DND-41 (cell line): ENCODE data around the gene DTX1.

ENCODE experiments used
- EZH2 ChIP-seq: IDR thresholded peaks from 3 replicates; pipeline ENCODE4 v1.6.1; 2012; ENCODE audit warnings: borderline replicate concordance, low read depth, mild to moderate bottlenecking, moderate library complexity, low read length, inconsistent platforms; ENCODE audit not compliant: severe bottlenecking
- TF ChIP-seq, protein P1 (sequence below): IDR thresholded peaks from 2 replicates; pipeline ENCODE4 v1.5.1; 2012; ENCODE audit warnings: borderline replicate concordance, low read length, moderate library complexity, mild to moderate bottlenecking; ENCODE audit not compliant: poor library complexity, severe bottlenecking; ENCODE audit errors: extremely low read depth

DNA sequence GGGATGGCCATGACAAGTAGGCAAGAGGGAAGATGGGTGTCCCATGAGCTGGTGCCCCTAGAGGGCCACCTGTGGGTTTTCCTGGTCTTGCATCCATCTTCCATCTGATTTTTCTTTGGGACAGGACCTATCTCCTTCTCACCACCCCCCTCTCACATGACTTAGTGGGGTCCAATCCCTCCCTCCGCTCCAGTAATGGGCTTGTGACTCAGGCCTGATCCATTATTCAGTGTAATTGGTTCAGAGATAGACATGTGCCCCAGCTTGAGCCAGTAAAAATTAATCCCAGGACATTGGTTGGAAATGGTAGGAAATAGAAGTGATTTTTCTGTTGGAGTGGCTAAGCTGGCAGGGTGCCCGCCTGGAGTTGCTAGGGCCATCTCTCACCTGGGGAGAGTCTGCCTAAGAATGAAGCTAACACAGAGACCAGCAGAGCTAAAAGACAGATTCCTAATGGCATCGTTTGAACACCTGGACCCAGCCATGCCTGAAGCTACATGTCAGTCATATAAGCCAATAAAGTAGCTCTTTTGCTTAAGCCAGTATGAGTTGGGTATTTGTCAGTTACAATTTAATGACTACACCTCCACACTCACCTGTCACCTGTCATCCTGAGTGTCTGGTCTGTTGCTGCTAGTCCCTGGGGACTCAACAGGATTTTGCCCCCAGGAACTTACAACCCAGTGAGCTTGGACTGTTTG lies 64.3 kb downstream of the DTX1 start:
- TF ChIP-seq, protein P1, sequence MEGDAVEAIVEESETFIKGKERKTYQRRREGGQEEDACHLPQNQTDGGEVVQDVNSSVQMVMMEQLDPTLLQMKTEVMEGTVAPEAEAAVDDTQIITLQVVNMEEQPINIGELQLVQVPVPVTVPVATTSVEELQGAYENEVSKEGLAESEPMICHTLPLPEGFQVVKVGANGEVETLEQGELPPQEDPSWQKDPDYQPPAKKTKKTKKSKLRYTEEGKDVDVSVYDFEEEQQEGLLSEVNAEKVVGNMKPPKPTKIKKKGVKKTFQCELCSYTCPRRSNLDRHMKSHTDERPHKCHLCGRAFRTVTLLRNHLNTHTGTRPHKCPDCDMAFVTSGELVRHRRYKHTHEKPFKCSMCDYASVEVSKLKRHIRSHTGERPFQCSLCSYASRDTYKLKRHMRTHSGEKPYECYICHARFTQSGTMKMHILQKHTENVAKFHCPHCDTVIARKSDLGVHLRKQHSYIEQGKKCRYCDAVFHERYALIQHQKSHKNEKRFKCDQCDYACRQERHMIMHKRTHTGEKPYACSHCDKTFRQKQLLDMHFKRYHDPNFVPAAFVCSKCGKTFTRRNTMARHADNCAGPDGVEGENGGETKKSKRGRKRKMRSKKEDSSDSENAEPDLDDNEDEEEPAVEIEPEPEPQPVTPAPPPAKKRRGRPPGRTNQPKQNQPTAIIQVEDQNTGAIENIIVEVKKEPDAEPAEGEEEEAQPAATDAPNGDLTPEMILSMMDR = no peak
- TF ChIP-seq EZH2 = no peak
